Chondrocyte (in vitro differentiated cells): Measurements from ENCODE around the gene PGAM4. TPM values are rescaled to one million over a fixed set of nuclear protein-coding genes. Genes with fewer than 3 reads are reported as not detected.

ENCODE experiments used
- DNase-seq: peaks from one replicate; pipeline ENCODE4 v3.0.0; 2021; ENCODE audit warnings: mixed read lengths, low spot score
- H3K27ac Mint-ChIP-seq: one replicate; pipeline ENCODE4 v1.8.0; 2021; ENCODE audit warnings: mild to moderate bottlenecking, moderate library complexity, mixed read lengths; ENCODE audit not compliant: unreplicated experiment
- H3K27me3 Mint-ChIP-seq: 2 replicates; pipeline ENCODE4 v1.8.0; 2021; ENCODE audit warnings: low read depth, mixed read lengths
- H3K36me3 Mint-ChIP-seq: 2 replicates; pipeline ENCODE4 v1.8.0; 2021; ENCODE audit warnings: low read depth, mixed read lengths
- H3K4me1 Mint-ChIP-seq: 2 replicates; pipeline ENCODE4 v1.8.0; 2021; ENCODE audit warnings: low read depth, mild to moderate bottlenecking, mixed read lengths
- H3K4me3 Mint-ChIP-seq: one replicate; pipeline ENCODE4 v1.8.0; 2021; ENCODE audit warnings: mild to moderate bottlenecking, moderate library complexity, mixed read lengths; ENCODE audit not compliant: unreplicated experiment
- H3K9me3 Mint-ChIP-seq: 2 replicates; pipeline ENCODE4 v1.8.0; 2021; ENCODE audit warnings: low read depth, mixed read lengths
- CTCF ChIP-seq: fragments of 200-600 bp; sonication (generic); IDR thresholded peaks from 2 replicates; pipeline ENCODE4 v1.5.0; 2021; ENCODE audit warnings: antibody characterized with exemption, mild to moderate bottlenecking, moderate library complexity
- total RNA-seq: library from RNA; stranded (reverse); gene quantifications from 3 replicates; pipeline ENCODE4 v1.2.1, GENCODE V29; 2021

The PGAM4 gene
- total RNA-seq, 1 donor from 2014 or later: not detected

DNA sequence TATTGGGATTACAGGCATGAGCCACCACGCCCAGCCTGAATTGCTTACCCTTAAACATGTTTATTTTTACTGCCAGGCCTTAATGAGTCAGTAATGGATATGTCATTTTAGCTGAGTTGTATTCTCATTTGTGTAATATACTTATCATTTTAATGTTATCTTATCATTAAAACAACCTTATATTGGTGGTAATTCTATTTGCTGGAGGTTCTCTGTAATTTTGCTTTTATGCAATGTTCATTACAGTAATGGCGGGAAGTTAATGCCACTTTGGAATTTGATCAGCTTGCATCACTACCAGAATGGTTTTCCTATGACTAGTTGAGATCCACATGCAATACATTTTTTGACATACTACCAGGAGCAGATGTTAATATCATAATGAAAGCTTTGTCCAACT lies 6.3 kb upstream of the PGAM4 start:
- peaks cover 2% of the 10 kb centered on the region for H3K9me3 Mint-ChIP-seq
- no peak for TF ChIP-seq CTCF
- no peak overlapping the region for H3K4me3 Mint-ChIP-seq
- H3K36me3 Mint-ChIP-seq: no peaks in the 10 kb centered on the region
- H3K4me1 Mint-ChIP-seq: no peaks in the 10 kb centered on the region
- H3K27me3 Mint-ChIP-seq: no peaks in the 10 kb centered on the region
- no peak overlapping the region for H3K27ac Mint-ChIP-seq
- no peak for DNase-seq

DNA sequence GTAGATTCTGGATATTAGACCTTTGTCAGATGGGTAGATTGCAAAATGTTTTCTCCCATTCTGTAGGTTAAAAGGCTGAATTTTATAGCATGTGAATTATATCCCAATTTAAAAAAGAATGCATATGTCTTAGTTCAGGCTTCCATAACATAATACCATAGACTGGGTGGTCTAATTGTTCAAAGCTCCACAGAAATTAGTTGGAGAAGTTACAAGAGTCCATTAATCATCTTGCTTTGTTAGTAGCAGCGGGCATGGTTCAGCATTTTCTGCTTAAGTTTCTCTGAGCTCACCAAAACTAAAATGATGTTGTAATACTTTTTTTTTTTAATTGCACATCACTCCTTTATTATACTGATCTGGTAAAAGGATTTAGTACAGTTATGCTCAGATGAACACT lies 1.8 kb downstream of the PGAM4 start:
- H3K4me1 Mint-ChIP-seq: peaks cover under 1% of the 10 kb centered on the region
- no peak for TF ChIP-seq CTCF
- no peaks in the 10 kb centered on the region for H3K36me3 Mint-ChIP-seq
- no peak overlapping the region for H3K27ac Mint-ChIP-seq
- H3K9me3 Mint-ChIP-seq: peaks cover 20% of the 10 kb centered on the region
- H3K27me3 Mint-ChIP-seq: no peaks in the 10 kb centered on the region
- no peak for DNase-seq
- H3K4me3 Mint-ChIP-seq: no peak overlapping the region

DNA sequence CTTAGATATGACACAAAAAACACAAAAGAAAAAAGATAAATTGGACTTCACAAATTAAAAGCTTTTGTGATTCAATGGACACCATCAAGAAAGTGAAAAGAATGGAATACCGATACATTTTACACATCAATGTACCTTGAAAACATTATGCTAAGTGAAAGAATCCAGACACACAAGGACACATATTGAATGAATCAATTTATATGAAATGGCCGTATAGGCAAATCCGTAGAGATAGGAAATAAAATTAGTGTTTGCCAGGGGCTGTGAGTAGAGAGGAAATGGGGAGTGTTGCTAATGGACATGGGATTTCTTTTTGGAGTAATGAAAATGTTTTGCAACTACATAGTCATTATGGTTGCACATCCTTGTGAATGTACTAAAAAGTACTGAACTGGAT lies 3.1 kb downstream of the PGAM4 start:
- Mint-ChIP-seq H3K4me1 (peaks cover 12% of the 10 kb centered on the region), H3K36me3 (peaks cover 2% of the 10 kb centered on the region), H3K27me3 (no peaks in the 10 kb centered on the region), H3K27ac (no peak overlapping the region), H3K4me3 (no peak overlapping the region), H3K9me3 (peaks cover 24% of the 10 kb centered on the region)
- no peak for TF ChIP-seq CTCF
- DNase-seq: no peak

DNA sequence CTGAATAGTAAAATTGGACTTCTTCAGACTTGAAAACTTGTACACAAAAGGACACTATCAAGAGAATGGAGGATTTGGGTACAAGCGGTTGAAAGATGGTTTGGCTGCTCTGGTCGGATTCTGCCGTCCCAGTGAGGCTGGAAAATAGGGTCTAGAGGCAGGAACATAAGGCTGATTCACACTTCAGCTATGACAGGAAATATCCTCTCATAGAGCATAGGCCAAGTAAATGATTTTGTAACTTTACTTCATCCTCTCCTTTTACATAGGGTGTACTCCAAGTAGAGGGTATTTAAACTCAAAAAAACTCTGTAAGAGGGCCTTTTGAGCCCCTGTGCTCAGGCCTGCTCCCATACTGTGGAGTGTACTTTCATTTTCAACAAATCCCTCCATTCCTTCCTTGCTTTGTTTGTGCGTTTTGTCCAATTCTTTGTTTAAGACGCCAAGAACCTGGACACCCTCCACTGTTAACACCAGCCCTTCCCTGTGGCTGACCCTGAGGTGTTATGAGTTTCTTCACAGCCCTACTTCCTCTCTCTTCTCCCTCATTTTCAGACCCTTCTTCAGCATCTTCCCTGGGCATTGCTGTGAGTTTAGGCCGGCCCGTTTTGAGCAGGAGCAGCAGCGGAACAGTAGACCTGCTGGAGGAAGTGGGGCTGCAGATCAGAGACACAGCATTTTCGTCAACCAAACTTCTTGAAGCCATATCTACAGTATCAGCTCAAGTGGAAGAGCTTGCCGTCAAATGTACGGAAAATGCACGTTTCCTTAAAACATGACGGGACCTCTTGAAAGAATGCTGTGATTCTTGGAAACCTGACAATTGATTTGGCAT lies 7.2 kb downstream of the PGAM4 start:
- peaks cover 12% of the 10 kb centered on the region for H3K4me1 Mint-ChIP-seq
- no peaks in the 10 kb centered on the region for H3K27me3 Mint-ChIP-seq
- H3K36me3 Mint-ChIP-seq: peaks cover 2% of the 10 kb centered on the region
- H3K27ac Mint-ChIP-seq: no peak overlapping the region
- H3K4me3 Mint-ChIP-seq: no peak overlapping the region
- peaks cover 38% of the 10 kb centered on the region for H3K9me3 Mint-ChIP-seq
- no peak for DNase-seq
- no peak for TF ChIP-seq CTCF

GRCh38 chrX:77961063-77961462 lies 8.4 kb downstream of the PGAM4 start:
- DNase-seq: no peak
- no peak overlapping the region for H3K4me3 Mint-ChIP-seq
- peaks cover 2% of the 10 kb centered on the region for H3K36me3 Mint-ChIP-seq
- H3K4me1 Mint-ChIP-seq: peaks cover 12% of the 10 kb centered on the region
- no peak overlapping the region for H3K27ac Mint-ChIP-seq
- TF ChIP-seq CTCF: no peak
- no peaks in the 10 kb centered on the region for H3K27me3 Mint-ChIP-seq
- peaks cover 36% of the 10 kb centered on the region for H3K9me3 Mint-ChIP-seq
